GM10266 (cell line): Measurements from ENCODE around the gene RDH13.
A peak's percentile ranks its signal among the peaks of the same experiment; 100 is the strongest.
"Not testable (repeated sequence)": the region's sequence is repeated elsewhere in the genome, so short reads cannot be mapped to it uniquely, and the experiment has no call there.

Source experiments
- DNase-seq: peaks from one replicate; pipeline ENCODE4 v3.0.0; 2012; ENCODE audit errors: extremely low spot score
- CTCF ChIP-seq: IDR thresholded peaks from 2 replicates; pipeline ENCODE4 v1.5.1; 2012; ENCODE audit warnings: mild to moderate bottlenecking, low read depth; ENCODE audit not compliant: control insufficient read depth, insufficient read depth; ENCODE audit errors: missing control alignments

Gene RDH13

GRCh38 chr19:55070466-55071128, 7.6 kb upstream of the RDH13 start:
- no peak for DNase-seq
- no peak for TF ChIP-seq CTCF

- no peak for DNase-seq
- TF ChIP-seq CTCF = no peak
Measured at GRCh38 chr19:55069865-55070197, 6.9 kb upstream of the RDH13 start.

DNA sequence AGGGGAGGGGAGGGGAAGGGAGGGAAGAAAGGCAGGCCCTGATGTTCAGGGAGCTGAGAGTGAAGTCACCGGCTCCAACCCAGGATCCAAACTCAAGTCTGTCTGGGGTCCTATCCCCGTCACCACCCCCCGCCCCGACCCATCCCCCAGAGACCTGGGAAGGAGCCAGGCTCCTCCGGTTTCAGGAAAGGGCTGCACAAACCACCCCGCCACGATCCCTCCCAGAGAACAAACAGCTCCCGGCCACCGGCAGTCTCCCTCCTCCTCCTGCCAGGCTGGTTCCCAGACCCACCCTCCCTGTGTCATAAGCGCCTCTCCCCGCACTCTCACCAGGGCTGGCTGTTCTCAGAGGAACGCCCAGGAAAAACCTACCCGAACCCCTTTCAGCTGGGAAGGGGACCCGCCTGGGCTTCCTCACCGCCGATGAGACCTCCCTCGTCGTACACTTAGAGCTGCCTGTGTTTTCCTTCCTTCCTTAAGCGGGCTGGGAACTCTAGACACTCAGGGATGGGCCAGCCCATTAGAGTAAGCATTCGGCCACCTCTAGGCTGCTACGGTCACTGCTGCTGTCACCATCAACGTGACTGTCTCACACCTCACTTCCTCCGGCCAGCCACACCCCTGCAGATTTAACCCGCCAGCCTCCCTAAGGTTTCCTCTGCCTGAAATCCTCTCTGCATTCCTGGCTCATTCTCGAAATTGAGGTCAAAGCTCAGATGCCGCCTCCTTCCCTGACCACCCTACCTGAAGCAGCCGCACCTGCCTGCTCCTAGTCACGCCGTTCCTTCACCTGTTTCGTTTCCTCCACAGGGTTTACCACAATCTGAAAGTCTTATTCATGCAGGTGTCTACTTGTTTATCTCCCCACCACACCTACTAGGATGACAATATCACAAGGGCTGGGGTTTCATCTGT, 6.3 kb upstream of the RDH13 start:
- peak; percentile 34 for DNase-seq
- no peak for TF ChIP-seq CTCF

- TF ChIP-seq CTCF = no peak
- DNase-seq = no peak
Measured at GRCh38 chr19:55067869-55068268, 4.9 kb upstream of the RDH13 start.

- no peak for DNase-seq
- TF ChIP-seq CTCF = no peak
Measured at GRCh38 chr19:55066107-55066709, 3.3 kb upstream of the RDH13 start.

DNA sequence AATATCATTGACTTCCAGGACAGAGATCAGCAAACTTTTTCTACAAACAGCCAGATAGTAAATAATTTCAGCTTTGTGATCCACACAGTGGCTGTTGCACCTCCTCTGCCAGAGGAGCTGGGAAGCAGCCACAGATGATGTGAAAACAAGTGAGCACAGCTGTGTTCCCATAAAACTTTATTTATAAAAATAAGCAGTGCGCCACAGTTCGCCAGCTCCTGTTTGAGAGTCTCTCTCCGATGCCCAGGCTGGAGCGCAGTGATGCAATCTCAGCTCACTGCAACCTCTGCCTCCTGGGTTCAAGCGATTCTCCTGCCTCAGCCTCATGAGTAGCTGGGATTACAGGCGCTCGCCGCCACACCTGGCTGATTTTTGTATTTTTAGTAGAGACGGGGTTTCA, 2.6 kb upstream of the RDH13 start:
- not testable (repeated sequence) for DNase-seq

- TF ChIP-seq CTCF = no peak
- DNase-seq = no peak
Measured at GRCh38 chr19:55063492-55063843, 520 bp upstream of the RDH13 start.

- not testable (repeated sequence) for DNase-seq
Measured at GRCh38 chr19:55060287-55060686, 2.7 kb downstream of the RDH13 start.
